Liver (tissue), 9 donors: ENCODE data around the gene RTF2. TPM values are rescaled to one million over a fixed set of nuclear protein-coding genes. Genes with fewer than 3 reads are reported as not detected.

ENCODE experiments used
- DNase-seq: peaks from one replicate; pipeline ENCODE4 v3.0.0-alpha.2; 2017; ENCODE audit warnings: low spot score
- H3K27ac ChIP-seq, 2 donors: one replicate each; pipeline ENCODE4 v1.7.0; 2013; ENCODE audit warnings: inconsistent platforms in 2 of 2, low read length in 2 of 2, control low read depth in 1 of 2, low read depth in 1 of 2, mild to moderate bottlenecking in 1 of 2
- H3K27me3 ChIP-seq, 4 donors: one replicate each; pipeline versions ENCODE4 v1.6.1 to v1.7.0; 2013; ENCODE audit warnings: low read length in 3 of 4, inconsistent platforms in 1 of 4, mild to moderate bottlenecking in 1 of 4, moderate library complexity in 1 of 4; ENCODE audit not compliant: control insufficient read depth in 4 of 4, insufficient read depth in 4 of 4
- H3K36me3 ChIP-seq, 4 donors: one replicate each; pipeline versions ENCODE4 v1.6.1 to v1.7.0; 2013; ENCODE audit warnings: low read length in 3 of 4, mild to moderate bottlenecking in 3 of 4, low read depth in 1 of 4, moderate library complexity in 1 of 4; ENCODE audit not compliant: control insufficient read depth in 4 of 4, insufficient read depth in 3 of 4
- H3K4me1 ChIP-seq, 4 donors: one replicate each; pipeline versions ENCODE4 v1.6.1 to v1.7.0; 2013; ENCODE audit warnings: low read length in 3 of 4, mild to moderate bottlenecking in 3 of 4, moderate library complexity in 1 of 4; ENCODE audit not compliant: control insufficient read depth in 4 of 4, insufficient read depth in 4 of 4
- H3K4me3 ChIP-seq, 3 donors: one replicate each; pipeline versions ENCODE4 v1.6.1 to v1.7.0; 2013; ENCODE audit warnings: low read length in 3 of 3, control low read depth in 1 of 3, low read depth in 1 of 3, mild to moderate bottlenecking in 1 of 3
- H3K9ac ChIP-seq, 2 donors: one replicate each; pipeline ENCODE4 v1.7.0; 2013; ENCODE audit warnings: low read length in 2 of 2, mild to moderate bottlenecking in 2 of 2, moderate library complexity in 2 of 2, control low read depth in 1 of 2, low read depth in 1 of 2
- H3K9me3 ChIP-seq, 4 donors: one replicate each; pipeline versions ENCODE4 v1.6.1 to v1.7.0; 2013; ENCODE audit warnings: low read length in 3 of 4; ENCODE audit not compliant: control insufficient read depth in 4 of 4
- ATF3 ChIP-seq: IDR thresholded peaks from 2 replicates; pipeline ENCODE4 v1.6.1; 2016; ENCODE audit warnings: antibody characterized with exemption
- CTCF ChIP-seq: fragments of 150-350 bp; IDR thresholded peaks from 2 replicates; pipeline ENCODE4 v1.5.1; 2017; ENCODE audit warnings: improper control_type of control experiment, low read depth, low read length; ENCODE audit not compliant: missing input control
- EGR1 ChIP-seq, 2 donors: IDR thresholded peaks; 2 replicates each; pipeline ENCODE4 v1.6.1; 2016 to 2018; ENCODE audit warnings: antibody characterized with exemption in 2 of 2, low read depth in 2 of 2
- FOXA1 ChIP-seq: IDR thresholded peaks from 2 replicates; pipeline ENCODE4 v1.6.1; 2016; ENCODE audit warnings: antibody characterized with exemption
- FOXA2 ChIP-seq: IDR thresholded peaks from 2 replicates; pipeline ENCODE4 v1.6.1; 2016; ENCODE audit warnings: antibody characterized with exemption
- GABPA ChIP-seq, 2 donors: IDR thresholded peaks in 1 of 2; conservative IDR thresholded peaks in 1 of 2; 2 replicates each; pipeline ENCODE4 v1.6.1; 2016; ENCODE audit warnings: antibody characterized with exemption in 2 of 2, mild to moderate bottlenecking in 1 of 2, moderate library complexity in 1 of 2
- HNF4A ChIP-seq, 2 donors: conservative IDR thresholded peaks; 2 replicates each; pipeline ENCODE4 v1.6.1; 2016; ENCODE audit warnings: antibody characterized with exemption in 2 of 2, mild to moderate bottlenecking in 2 of 2
- HNF4G ChIP-seq: IDR thresholded peaks from 2 replicates; pipeline ENCODE4 v1.6.1; 2016; ENCODE audit warnings: antibody characterized with exemption
- MAX ChIP-seq: IDR thresholded peaks from 2 replicates; pipeline ENCODE4 v1.6.1; 2016; ENCODE audit warnings: antibody characterized with exemption
- NR2F2 ChIP-seq: IDR thresholded peaks from 2 replicates; pipeline ENCODE4 v1.6.1; 2016; ENCODE audit warnings: antibody characterized with exemption
- RAD21 ChIP-seq, 2 donors: IDR thresholded peaks; 2 replicates each; pipeline ENCODE4 v1.6.1; 2016; ENCODE audit warnings: antibody characterized with exemption in 2 of 2, mild to moderate bottlenecking in 2 of 2
- SP1 ChIP-seq: IDR thresholded peaks from 2 replicates; pipeline ENCODE4 v1.6.1; 2018; ENCODE audit warnings: antibody characterized with exemption, mild to moderate bottlenecking
- YY1 ChIP-seq: IDR thresholded peaks from 2 replicates; pipeline ENCODE4 v1.6.1; 2016; ENCODE audit warnings: antibody characterized with exemption, mild to moderate bottlenecking
- ZBTB33 ChIP-seq: IDR thresholded peaks from 2 replicates; pipeline ENCODE4 v1.6.1; 2016; ENCODE audit warnings: antibody characterized with exemption
- WGBS: extraction: QIAGEN DNeasy Blood & Tissue Kit; methylation state at CpG from one replicate; pipeline ENCODE4 v1.1.7; 2013; 5-methylcytosine and 5-hydroxymethylcytosine counted together
- polyA plus RNA-seq, 2 donors: library from polyadenylated mRNA; stranded (reverse) in 1 of 2; unstranded in 1 of 2; fragments of 200-250 nt in 1 of 2; fragments of >200 nt in 1 of 2; fragmentation: Nextera tagmentation in 1 of 2; extraction: Ambion mirVana in 1 of 2; gene quantifications; one replicate each; pipeline versions ENCODE4 v1.2.1 to v1.2.3, GENCODE V29; 2013 to 2015
- total RNA-seq, 2 donors: library from RNA; depleted of rRNA; stranded (reverse); fragments of >200 nt; gene quantifications; one replicate each; pipeline ENCODE4 v1.2.3, GENCODE V29; 2014
- donor health status: healthy.
- donor health status: healthy.
- donor health status: healthy.
- donor health status: healthy.
- donor health status: healthy.

RTF2 gene
- total and polyA plus RNA-seq, 4 donors, result 29.0 to 46.6 (median 35.1) TPM

GRCh38 chr20:56542489-56543030 lies 74.1 kb downstream of the RTF2 start (continued):
- no peak for TF ChIP-seq ZBTB33

- 93% methylated on average over 8 of the region's 8 CpGs for WGBS
- no peaks in the 10 kb centered on the region for H3K4me1 ChIP-seq
- peaks cover 0 to 2% (median 0%) of the 10 kb centered on the region in 4 donors for H3K27me3 ChIP-seq
- H3K27ac ChIP-seq, result no peak overlapping the region
- no peak for DNase-seq
- no peaks in the 10 kb centered on the region for H3K36me3 ChIP-seq
- TF ChIP-seq GABPA (IDR thresholded peaks at IDR 0.05 in 1 of 2, conservative IDR thresholded peaks at IDR 0.05 in 1 of 2) (no peak), SP1 (no peak), CTCF (no peak), ZBTB33 (no peak), FOXA2 (no peak), FOXA1 (no peak), HNF4A (conservative IDR thresholded peaks at IDR 0.05) (no peak), RAD21 (IDR thresholded peaks at IDR 0.05) (no peak), YY1 (no peak), NR2F2 (no peak), HNF4G (no peak)
- no peak overlapping the region for H3K4me3 ChIP-seq
- no peak overlapping the region for H3K9ac ChIP-seq
- H3K9me3 ChIP-seq, result no peaks in the 10 kb centered on the region
Observed at GRCh38 chr20:56551571-56551970, 83.1 kb downstream of the RTF2 start.

GRCh38 chr20:56552911-56553629 lies 84.6 kb downstream of the RTF2 start:
- Histone ChIP-seq H3K36me3 (no peaks in the 10 kb centered on the region), H3K9me3 (no peaks in the 10 kb centered on the region), H3K9ac (no peak overlapping the region), H3K4me1 (no peaks in the 10 kb centered on the region), H3K27ac (no peak overlapping the region), H3K4me3 (no peak overlapping the region), H3K27me3 (peaks cover 0 to 2% (median 0%) of the 10 kb centered on the region in 4 donors)
- WGBS, result 48% methylated on average over 8 of the region's 8 CpGs
- DNase-seq, result no peak
- TF ChIP-seq EGR1 (IDR thresholded peaks at IDR 0.05; ENCODE audit: low read depth in 2 of 2) (no peak), SP1 (no peak), CTCF (no peak), MAX (no peak), FOXA1 (no peak), ZBTB33 (no peak), NR2F2 (no peak), ATF3 (no peak)
